ENCODE results near the gene SLC30A1. TPM values are rescaled to one million over a fixed set of nuclear protein-coding genes. Genes with fewer than 3 reads are reported as not detected.

SLC30A1 gene
- total and polyA plus RNA-seq, 2 experiments from 2014 or later, result 23.0 to 46.9 TPM

GRCh38 chr1:211559222-211560010, 19.5 kb downstream of the SLC30A1 start:
- Histone ChIP-seq H4K20me1 (ENCODE audit: insufficient read depth) (no peaks in the 10 kb centered on the region), H3K9me3 (ENCODE audit: low read depth) (no peaks in the 10 kb centered on the region), H3K4me3 (no peak overlapping the region), H3K4me1 (ENCODE audit: insufficient read depth) (no peaks in the 10 kb centered on the region), H2AFZ (no peak overlapping the region), H3K79me2 (ENCODE audit: insufficient read depth) (no peaks in the 10 kb centered on the region), H3K4me2 (ENCODE audit: unreplicated experiment) (no peak overlapping the region), H3K9ac (no peak overlapping the region), H3F3A (ENCODE audit: insufficient read depth) (no peaks in the 10 kb centered on the region), H3K27ac (no peak overlapping the region), H3K9me2 (ENCODE audit: insufficient read depth) (no peaks in the 10 kb centered on the region), H3K36me3 (ENCODE audit: low read depth) (no peaks in the 10 kb centered on the region), H3K27me3 (replicated peaks; ENCODE audit: insufficient read depth) (no peaks in the 10 kb centered on the region)
- no peak for TF ChIP-seq EZH2 (IDR thresholded peaks at IDR 0.05; ENCODE audit: insufficient read depth, poor library complexity, severe bottlenecking)
- TF ChIP-seq EZH2phosphoT487 (IDR thresholded peaks at IDR 0.05; ENCODE audit: insufficient read depth, low read depth), result no peak
- 58 to 61% methylated on average over 9 of the region's 9 CpGs for WGBS, 2 experiments (ENCODE audit: low coverage in 1 of 2, low lambda C conversion rate in 2 of 2, missing lambda C conversion rate in 2 of 2)
- in situ Hi-C loops (cut with MboI), result no loop called here
- DNase-seq, result no peak

GRCh38 chr1:211557894-211558625, 20.9 kb downstream of the SLC30A1 start:
- H3K79me2 ChIP-seq (ENCODE audit: insufficient read depth), result no peaks in the 10 kb centered on the region
- H3F3A ChIP-seq (ENCODE audit: insufficient read depth), result no peaks in the 10 kb centered on the region
- H3K36me3 ChIP-seq (ENCODE audit: low read depth), result no peaks in the 10 kb centered on the region
- no peaks in the 10 kb centered on the region for H3K9me2 ChIP-seq (ENCODE audit: insufficient read depth)
- 74 to 78% methylated on average over 8 of the region's 8 CpGs for WGBS, 2 experiments (ENCODE audit: low coverage in 1 of 2, low lambda C conversion rate in 2 of 2, missing lambda C conversion rate in 2 of 2)
- no peaks in the 10 kb centered on the region for H4K20me1 ChIP-seq (ENCODE audit: insufficient read depth)
- in situ Hi-C loops (cut with MboI), result no loop called here
- H3K4me2 ChIP-seq (ENCODE audit: unreplicated experiment), result no peak overlapping the region
- H3K27ac ChIP-seq, result no peak overlapping the region
- no peak for DNase-seq
- no peak for TF ChIP-seq EZH2phosphoT487 (IDR thresholded peaks at IDR 0.05; ENCODE audit: insufficient read depth, low read depth)
- TF ChIP-seq EZH2 (IDR thresholded peaks at IDR 0.05; ENCODE audit: insufficient read depth, poor library complexity, severe bottlenecking), result no peak
- no peaks in the 10 kb centered on the region for H3K9me3 ChIP-seq (ENCODE audit: low read depth)
- no peak overlapping the region for H3K4me3 ChIP-seq
- no peaks in the 10 kb centered on the region for H3K27me3 ChIP-seq (replicated peaks; ENCODE audit: insufficient read depth)
- H3K4me1 ChIP-seq (ENCODE audit: insufficient read depth), result no peaks in the 10 kb centered on the region
- H2AFZ ChIP-seq, result no peak overlapping the region
- no peak overlapping the region for H3K9ac ChIP-seq

DNA sequence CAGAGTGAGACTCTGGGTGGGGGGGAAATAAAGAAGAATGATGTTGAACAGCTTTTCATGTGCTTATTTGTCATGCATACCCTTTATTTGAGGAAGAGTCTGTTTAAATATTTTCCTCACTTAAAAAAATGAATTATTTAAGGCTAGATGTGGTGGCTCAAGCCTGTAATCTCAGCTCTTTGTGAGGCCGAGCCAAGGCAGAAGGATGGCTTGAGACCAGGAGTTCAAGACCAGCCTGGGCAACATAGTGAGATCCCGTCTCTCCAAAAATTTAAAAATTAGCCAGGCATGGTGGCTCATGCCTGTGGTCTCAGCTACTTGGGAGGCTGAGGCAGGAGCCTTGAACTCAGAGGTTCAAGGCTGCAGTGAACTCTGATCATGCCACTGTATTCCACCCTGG, 25.4 kb downstream of the SLC30A1 start:
- 79% methylated on average over 2 of the region's 2 CpGs for WGBS, 2 experiments (ENCODE audit: low coverage in 1 of 2, low lambda C conversion rate in 2 of 2, missing lambda C conversion rate in 2 of 2)

GRCh38 chr1:211551638-211552460, 27.1 kb downstream of the SLC30A1 start:
- TF ChIP-seq EZH2phosphoT487 (IDR thresholded peaks at IDR 0.05; ENCODE audit: insufficient read depth, low read depth) (no peak), EZH2 (IDR thresholded peaks at IDR 0.05; ENCODE audit: insufficient read depth, poor library complexity, severe bottlenecking) (no peak)
- no peaks in the 10 kb centered on the region for H3K9me3 ChIP-seq (ENCODE audit: low read depth)
- 51% methylated on average over 12 of the region's 12 CpGs for WGBS, 2 experiments (ENCODE audit: low coverage in 1 of 2, low lambda C conversion rate in 2 of 2, missing lambda C conversion rate in 2 of 2)
- H3F3A ChIP-seq (ENCODE audit: insufficient read depth), result no peaks in the 10 kb centered on the region
- no peaks in the 10 kb centered on the region for H3K9me2 ChIP-seq (ENCODE audit: insufficient read depth)
- no peak overlapping the region for H3K4me2 ChIP-seq (ENCODE audit: unreplicated experiment)
- peaks cover 4% of the 10 kb centered on the region; the same call in 1 of the 2 replicates for H3K4me1 ChIP-seq (ENCODE audit: insufficient read depth)
- H3K79me2 ChIP-seq (ENCODE audit: insufficient read depth), result no peaks in the 10 kb centered on the region
- no peaks in the 10 kb centered on the region for H3K36me3 ChIP-seq (ENCODE audit: low read depth)
- no peak overlapping the region for H2AFZ ChIP-seq
- H3K9ac ChIP-seq, result no peak overlapping the region
- in situ Hi-C loops (cut with MboI), result no loop called here
- DNase-seq, result peak; percentile 60
- H3K27ac ChIP-seq, result no peak overlapping the region
- no peak overlapping the region for H3K4me3 ChIP-seq
- H3K27me3 ChIP-seq (replicated peaks; ENCODE audit: insufficient read depth), result no peaks in the 10 kb centered on the region
- H4K20me1 ChIP-seq (ENCODE audit: insufficient read depth), result no peaks in the 10 kb centered on the region

More for the DNA sequence above, 25.4 kb downstream of the SLC30A1 start:
- no peak overlapping the region for H3K27ac ChIP-seq
- H3F3A ChIP-seq (ENCODE audit: insufficient read depth), result no peaks in the 10 kb centered on the region
- H3K79me2 ChIP-seq (ENCODE audit: insufficient read depth), result no peaks in the 10 kb centered on the region
- in situ Hi-C loops (cut with MboI), result no loop called here
- no peak overlapping the region for H3K4me2 ChIP-seq (ENCODE audit: unreplicated experiment)
- H3K4me3 ChIP-seq, result no peak overlapping the region
- no peaks in the 10 kb centered on the region for H3K36me3 ChIP-seq (ENCODE audit: low read depth)
- H3K9ac ChIP-seq, result no peak overlapping the region
- no peaks in the 10 kb centered on the region for H3K9me2 ChIP-seq (ENCODE audit: insufficient read depth)
- no peaks in the 10 kb centered on the region for H3K27me3 ChIP-seq (replicated peaks; ENCODE audit: insufficient read depth)
- no peak overlapping the region for H2AFZ ChIP-seq
- H3K4me1 ChIP-seq (ENCODE audit: insufficient read depth), result peaks cover 4% of the 10 kb centered on the region; the same call in 1 of the 2 replicates
- no peaks in the 10 kb centered on the region for H4K20me1 ChIP-seq (ENCODE audit: insufficient read depth)
- no peak for DNase-seq
- H3K9me3 ChIP-seq (ENCODE audit: low read depth), result no peaks in the 10 kb centered on the region
- TF ChIP-seq EZH2 (IDR thresholded peaks at IDR 0.05; ENCODE audit: insufficient read depth, poor library complexity, severe bottlenecking), result no peak
- no peak for TF ChIP-seq EZH2phosphoT487 (IDR thresholded peaks at IDR 0.05; ENCODE audit: insufficient read depth, low read depth)
